Forelimb muscle (tissue), 1 donor: Measurements from ENCODE around the gene EBI3. TPM values are rescaled to one million over a fixed set of nuclear protein-coding genes. Genes with fewer than 3 reads are reported as not detected.
"Not testable (repeated sequence)": the region's sequence is repeated elsewhere in the genome, so short reads cannot be mapped to it uniquely, and the experiment has no call there.

ENCODE experiments used
- DNase-seq: peaks from one replicate; pipeline ENCODE4 v3.0.0-alpha.2; 2013; ENCODE audit warnings: low read depth
- polyA plus RNA-seq: library from polyadenylated mRNA; unstranded; fragments of 120-200 nt; gene quantifications from one replicate; pipeline ENCODE4 v1.2.1, GENCODE V29; 2013; ENCODE audit not compliant: insufficient read length

Gene EBI3
- polyA plus RNA-seq, 1 donor, result 0.38 TPM

GRCh38 chr19:4234142-4234861, 5.0 kb downstream of the EBI3 start:
- no peak for DNase-seq

GRCh38 chr19:4234862-4235201, 5.5 kb downstream of the EBI3 start:
- DNase-seq, result no peak

- DNase-seq, result not testable (repeated sequence)
Observed at GRCh38 chr19:4237510-4237909, 8.2 kb downstream of the EBI3 start.

GRCh38 chr19:4238831-4239230, 9.5 kb downstream of the EBI3 start:
- DNase-seq, result no peak

GRCh38 chr19:4241824-4242430, 12.6 kb downstream of the EBI3 start:
- no peak for DNase-seq

- not testable (repeated sequence) for DNase-seq
Observed at GRCh38 chr19:4245938-4246337, 16.6 kb downstream of the EBI3 start.

- peak; percentile 98 for DNase-seq
Observed at GRCh38 chr19:4246767-4247593, 17.7 kb downstream of the EBI3 start, which contains the start of gene YJU2. Gene YJU2, plus strand, starts transcription at chr19:4247080. Its CDS starts 67 bp downstream, at chr19:4247147.

GRCh38 chr19:4256563-4256962, 27.2 kb downstream of the EBI3 start:
- no peak for DNase-seq

- no peak for DNase-seq
Observed at GRCh38 chr19:4257025-4257424, 27.7 kb downstream of the EBI3 start.

- DNase-seq, result no peak
Observed at GRCh38 chr19:4258181-4258580, 28.9 kb downstream of the EBI3 start.

GRCh38 chr19:4260613-4261191, 31.4 kb downstream of the EBI3 start:
- DNase-seq, result no peak

- DNase-seq, result no peak
Observed at GRCh38 chr19:4264812-4265211, 35.5 kb downstream of the EBI3 start.

GRCh38 chr19:4266253-4267000, 37.1 kb downstream of the EBI3 start:
- no peak for DNase-seq

- no peak for DNase-seq
Observed at GRCh38 chr19:4267101-4267900, 38.0 kb downstream of the EBI3 start.

GRCh38 chr19:4267901-4268815, 38.8 kb downstream of the EBI3 start:
- no peak for DNase-seq

- DNase-seq, result no peak
Observed at GRCh38 chr19:4268816-4269430, 39.6 kb downstream of the EBI3 start.

GRCh38 chr19:4272894-4273293, 43.6 kb downstream of the EBI3 start:
- DNase-seq, result no peak

GRCh38 chr19:4274321-4274686, 45.0 kb downstream of the EBI3 start:
- not testable (repeated sequence) for DNase-seq

- DNase-seq, result no peak
Observed at GRCh38 chr19:4277191-4277696, 47.9 kb downstream of the EBI3 start.
